HG02759 (cell line): ENCODE measurements around the gene PNMA6E.
"Not testable (repeated sequence)": the region's sequence is repeated elsewhere in the genome, so short reads cannot be mapped to it uniquely, and the experiment has no call there.

Experiments
- ATAC-seq: cut with Tn5 transposase; IDR thresholded peaks from one replicate; pipeline ENCODE4 v1.9.1; 2021; ENCODE audit warnings: mild to moderate bottlenecking, moderate library complexity; ENCODE audit not compliant: unreplicated experiment

Gene PNMA6E

DNA sequence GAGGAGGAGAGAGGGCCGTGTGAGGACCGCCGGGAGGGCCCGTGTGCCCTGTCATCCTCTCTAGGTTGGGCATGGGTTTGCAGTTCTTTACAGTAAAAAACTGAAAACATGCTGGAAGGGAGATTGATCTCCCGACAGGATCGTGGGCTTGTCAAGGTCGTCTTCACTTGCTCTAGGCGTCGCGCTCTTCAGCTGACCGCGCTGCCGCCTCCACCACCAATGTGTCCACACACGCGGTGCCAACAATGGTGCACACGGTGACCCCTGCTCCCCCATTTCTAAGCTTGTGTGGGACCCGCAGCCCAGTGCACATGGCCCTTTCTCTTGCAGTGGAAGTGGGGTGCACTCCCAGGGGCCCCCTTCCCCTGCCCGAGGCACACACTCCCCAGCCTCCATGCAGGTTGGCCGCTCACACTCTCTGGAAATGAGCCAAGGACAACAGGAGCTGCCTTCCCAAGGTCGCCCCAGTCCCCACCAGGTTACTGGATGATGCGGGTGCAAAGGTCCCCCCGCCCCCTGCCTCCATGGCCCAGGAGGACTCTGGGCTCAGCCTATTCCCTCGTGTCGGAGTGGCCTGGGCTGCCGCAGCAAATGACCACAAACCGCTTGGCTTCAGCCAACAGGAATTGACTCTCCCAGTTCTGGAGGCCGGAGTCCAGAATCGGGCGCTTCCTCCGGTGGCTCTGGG, 8.4 kb upstream of the PNMA6E start:
- no peak for ATAC-seq

- ATAC-seq = no peak
These were observed 7.8 kb upstream of the PNMA6E start for GRCh38 chrX:153408871-153409351.

GRCh38 chrX:153408221-153408721, 7.1 kb upstream of the PNMA6E start:
- ATAC-seq = no peak

DNA sequence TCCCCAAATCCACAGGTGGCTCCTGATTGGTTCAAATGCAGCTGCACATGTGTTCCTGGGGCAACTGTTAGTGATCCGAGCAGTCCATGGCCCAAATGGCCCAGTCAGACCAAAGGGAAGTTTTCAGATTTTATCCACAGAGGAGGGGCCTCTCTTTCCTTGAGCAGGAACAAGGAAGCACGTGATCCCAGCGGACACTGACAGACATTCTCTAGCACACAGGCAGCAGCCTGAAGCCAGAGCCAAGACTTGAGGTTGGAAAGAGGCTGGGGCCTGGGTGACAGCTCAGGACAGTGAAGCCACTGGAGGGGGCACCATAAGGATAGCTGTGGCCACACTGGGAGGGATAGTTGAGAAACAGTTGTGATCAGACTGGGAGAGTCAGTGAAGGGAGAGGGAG, 6.6 kb upstream of the PNMA6E start:
- no peak for ATAC-seq

DNA sequence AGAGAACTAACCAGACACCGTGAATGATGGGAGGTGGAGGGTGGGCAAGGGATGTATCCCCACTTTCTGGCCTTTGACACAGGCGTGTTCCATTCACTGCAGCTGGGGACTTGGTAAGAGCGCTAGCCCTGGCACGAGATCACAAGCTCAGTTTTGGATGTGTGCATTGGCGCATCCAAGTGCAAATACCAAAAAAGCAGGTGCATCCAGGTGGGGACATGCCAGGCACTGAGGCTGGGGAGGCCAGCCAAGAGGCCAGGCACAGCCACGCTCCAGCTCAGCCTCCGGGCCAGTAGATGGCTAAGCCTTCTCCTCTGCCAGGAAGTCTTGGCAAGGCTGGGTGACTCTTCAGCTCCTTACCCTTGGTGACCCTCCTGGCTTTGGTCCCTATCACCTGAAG, 5.8 kb upstream of the PNMA6E start:
- no peak for ATAC-seq

- no peak for ATAC-seq
These were observed 4.9 kb upstream of the PNMA6E start for GRCh38 chrX:153406011-153406410.

GRCh38 chrX:153405426-153405825, 4.3 kb upstream of the PNMA6E start:
- no peak for ATAC-seq

- ATAC-seq = not testable (repeated sequence)
These were observed 3.2 kb upstream of the PNMA6E start for GRCh38 chrX:153404333-153404732.

DNA sequence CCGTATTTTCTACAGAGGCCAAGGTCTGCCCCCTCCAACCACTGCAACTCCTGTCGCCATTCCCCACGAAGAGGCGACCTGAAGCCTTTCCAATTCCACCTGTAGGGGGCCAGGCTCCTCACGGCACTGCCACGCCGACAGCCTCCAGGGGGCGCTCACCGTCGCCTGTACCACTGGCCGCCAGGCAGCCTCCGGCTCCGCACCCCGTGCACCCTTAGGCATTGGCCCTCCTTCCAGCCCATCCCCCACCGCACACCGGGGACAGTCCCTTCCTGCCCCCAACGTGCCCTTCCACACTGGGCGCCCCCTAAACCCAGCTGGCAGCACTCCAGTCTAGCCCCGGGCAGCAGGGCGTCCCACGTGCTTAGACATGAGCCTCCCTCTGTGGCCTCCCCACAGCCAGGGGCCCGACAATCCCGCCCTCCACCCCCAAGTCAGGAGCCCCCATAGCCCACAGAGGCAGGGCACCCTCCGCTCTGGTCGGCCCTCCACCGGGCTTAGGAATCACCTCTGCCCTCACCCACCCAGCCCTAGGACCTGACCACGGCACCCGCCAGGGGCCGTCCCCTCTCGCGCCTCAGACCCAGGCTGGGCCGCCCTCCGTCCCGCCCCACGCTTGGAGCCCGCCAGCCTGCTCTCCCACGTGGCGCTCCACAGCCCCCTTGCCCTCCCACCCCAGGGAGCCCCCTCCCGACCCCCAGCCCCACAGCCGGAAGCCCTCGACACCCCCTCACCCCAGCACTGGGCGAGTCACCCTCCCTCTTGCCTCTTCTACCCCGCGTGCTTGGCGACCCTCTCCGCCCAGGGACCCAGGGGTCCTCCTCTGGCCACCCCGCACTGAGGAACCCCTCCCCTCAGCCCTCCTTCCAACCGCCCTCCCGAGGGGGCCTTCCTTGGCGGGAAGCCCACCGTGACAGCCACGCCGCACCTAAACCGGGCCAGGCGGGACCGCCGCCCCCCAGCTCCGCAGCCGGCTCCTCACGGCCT, 711 bp downstream of the PNMA6E start:
- peak; percentile 63 for ATAC-seq

DNA sequence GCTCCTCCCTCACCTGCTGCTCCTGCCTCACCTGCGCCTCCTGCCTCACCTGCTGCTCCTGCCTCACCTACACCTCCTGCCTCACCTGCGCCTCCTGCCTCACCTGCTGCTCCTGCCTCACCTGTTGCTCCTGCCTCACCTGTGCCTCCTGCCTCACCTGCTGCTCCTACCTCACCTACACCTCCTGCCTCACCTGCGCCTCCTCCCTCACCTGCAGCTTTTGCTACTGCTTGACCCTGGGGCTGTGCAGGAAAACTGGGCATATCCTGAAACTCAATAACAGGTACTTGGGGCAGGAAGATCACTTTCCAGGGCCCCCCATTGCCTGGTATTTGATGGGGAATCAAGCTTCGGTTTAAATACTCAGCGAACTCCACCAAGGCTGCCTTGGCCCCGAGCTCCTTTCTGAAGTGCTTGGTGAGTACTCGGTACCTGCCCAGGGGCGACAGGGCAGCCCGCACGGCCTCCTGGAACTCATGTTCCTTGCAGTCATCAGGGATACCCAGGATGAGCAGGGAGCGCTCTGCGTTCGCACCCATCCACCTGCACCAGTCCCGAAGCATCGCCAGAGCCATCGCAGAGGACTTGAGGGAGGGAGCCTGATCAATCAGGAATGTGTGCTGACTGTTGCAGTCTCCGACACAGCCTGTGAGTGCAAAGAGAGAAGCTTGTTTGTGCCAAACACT, 2.7 kb downstream of the PNMA6E start:
- no peak for ATAC-seq

- ATAC-seq = no peak
These were observed 3.7 kb downstream of the PNMA6E start for GRCh38 chrX:153397256-153397960.

DNA sequence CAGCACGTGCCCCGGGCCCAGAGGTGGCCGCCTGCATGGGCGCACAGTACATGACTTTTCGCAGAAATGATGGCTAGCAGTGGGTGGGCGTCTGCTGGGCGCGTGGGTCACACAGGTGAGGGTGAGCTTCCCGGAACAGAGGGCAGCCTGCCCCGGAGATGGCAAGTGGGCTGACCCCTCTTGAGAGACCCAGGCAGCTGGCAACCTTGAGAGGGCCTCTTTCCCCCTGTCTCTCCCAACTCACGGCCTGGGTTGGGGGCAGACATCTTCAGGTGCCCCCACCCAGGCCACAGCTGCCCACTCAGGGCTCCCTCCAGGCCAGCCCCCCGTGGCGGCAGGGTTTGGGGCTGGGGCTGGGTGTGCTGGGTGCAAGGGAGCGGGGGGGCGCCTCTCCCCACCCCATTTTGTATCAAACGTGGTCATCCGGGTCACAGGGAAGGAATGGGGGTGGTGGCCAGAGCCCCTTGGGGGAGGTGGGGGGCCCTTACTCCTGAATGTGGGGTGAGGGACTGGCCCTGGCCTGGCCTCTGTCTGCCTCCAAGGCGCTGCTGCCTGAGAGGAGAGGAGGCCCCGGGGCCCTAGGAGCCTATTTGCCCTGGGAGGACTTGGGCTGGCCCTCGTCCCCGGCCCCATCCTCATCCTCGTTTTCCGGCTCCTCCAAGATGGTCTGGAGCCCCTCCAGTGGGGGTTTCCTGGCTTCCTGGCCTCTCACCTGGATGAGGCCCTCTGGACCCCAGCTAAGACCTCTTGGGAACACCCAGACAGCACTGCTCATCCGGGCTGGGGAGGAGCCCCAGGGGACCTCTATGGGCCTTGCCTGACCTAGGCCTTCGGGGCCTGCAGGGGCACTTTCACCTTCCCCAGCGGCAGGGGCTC, 4.6 kb downstream of the PNMA6E start:
- no peak for ATAC-seq

DNA sequence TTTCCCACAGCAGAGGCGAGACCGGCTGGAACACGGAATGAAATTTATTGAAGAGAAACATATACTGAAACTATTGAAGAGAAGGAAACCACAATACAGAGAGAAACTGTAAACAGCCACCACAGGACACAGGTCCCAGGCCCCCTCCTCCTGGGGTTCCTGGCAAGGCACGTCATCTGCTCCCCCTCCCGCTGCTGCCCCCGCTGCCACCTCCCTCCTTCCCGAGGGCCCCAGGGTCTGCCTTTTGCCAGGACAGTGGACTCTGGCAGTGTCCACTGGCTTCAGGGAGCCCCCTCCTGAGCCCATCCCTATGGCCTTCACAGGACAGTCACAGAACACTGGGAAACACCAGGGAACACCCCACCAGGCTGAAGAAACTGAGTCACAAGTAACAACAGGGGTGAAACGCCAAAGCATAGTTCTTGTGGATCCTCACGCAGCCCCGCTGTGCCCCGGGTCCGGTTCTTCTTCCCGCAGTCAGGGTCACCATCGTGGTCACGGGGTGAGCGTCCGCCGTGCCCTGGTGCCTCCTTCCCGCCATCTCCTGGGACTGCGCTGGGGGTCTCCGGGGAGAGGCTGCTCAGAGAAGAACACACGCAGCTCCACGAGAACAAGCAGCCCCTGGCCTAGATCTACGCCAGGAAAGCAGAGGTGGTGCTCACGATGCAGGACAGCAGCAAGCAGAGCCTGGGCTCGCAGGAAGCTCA, 5.4 kb downstream of the PNMA6E start:
- ATAC-seq = no peak

DNA sequence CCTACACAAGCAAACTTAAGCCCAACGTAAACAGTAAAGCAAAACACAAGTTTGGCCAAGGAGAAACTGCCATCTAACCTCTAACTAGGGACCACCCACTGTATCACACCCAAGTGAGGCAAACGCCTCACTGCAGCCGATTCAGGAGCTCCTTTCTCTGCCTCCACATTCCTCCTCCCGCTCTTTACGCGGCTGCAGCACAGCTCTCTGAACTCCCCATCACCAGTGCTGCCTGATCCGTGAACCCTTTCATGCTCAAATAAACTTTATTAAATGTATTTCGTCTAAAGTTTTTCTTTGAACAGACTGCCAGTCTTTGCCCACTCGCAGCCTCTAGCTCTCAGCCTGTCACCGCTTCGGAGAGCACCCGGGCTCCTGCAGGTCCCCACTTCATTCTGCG, 6.5 kb downstream of the PNMA6E start:
- ATAC-seq = no peak

DNA sequence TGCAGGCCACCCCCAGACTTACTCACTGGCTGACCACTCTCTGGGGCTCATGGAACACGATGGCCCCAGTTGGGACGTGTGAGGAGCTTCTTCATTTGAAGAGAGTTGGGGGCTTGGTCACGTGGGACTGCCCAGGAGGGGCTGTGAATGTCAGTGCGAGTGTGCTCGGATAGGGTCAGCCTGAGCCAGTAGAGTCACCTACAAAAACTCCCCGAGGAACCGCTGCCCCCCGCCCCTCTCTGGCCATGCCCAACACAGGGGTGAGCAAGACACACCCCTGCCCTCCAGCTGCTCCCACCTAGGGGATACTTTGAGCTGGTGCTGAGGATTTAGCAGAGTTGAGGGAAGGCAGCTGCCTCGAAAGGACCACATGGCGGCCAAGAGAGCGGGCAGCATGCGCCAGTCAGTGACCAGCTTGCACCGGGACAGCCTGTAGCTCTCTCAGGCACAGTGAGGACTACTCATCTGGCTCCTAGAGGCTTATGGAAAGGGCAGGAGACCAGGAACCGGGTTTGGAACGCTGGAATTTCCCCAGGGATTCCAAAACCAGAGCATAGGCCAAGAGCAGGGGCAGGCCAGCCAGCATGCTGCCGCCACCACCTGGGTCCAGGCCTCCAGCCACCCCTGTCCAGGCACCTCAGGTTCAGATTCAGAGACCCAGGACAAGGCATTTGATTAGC, 8.4 kb downstream of the PNMA6E start:
- no peak for ATAC-seq

- not testable (repeated sequence) for ATAC-seq
These were observed 11.7 kb downstream of the PNMA6E start for GRCh38 chrX:153389460-153389768.

GRCh38 chrX:153388722-153389459, 12.3 kb downstream of the PNMA6E start:
- ATAC-seq = no peak
